NT2/D1 (cell line): ENCODE results near the gene SLC6A2.

Source experiments
- SUZ12 ChIP-seq: IDR thresholded peaks from 2 replicates; pipeline ENCODE4 v1.6.1; 2011; ENCODE audit not compliant: insufficient read length, insufficient read depth; ENCODE audit errors: extremely low read depth
- ZNF274 ChIP-seq: IDR thresholded peaks from 2 replicates; pipeline ENCODE4 v1.6.1; 2011; ENCODE audit warnings: mild to moderate bottlenecking, low read depth, low read length

- no peak for TF ChIP-seq SUZ12
- no peak for TF ChIP-seq ZNF274
These were observed 61.5 kb downstream of the SLC6A2 start for GRCh38 chr16:55717326-55717725.
